GM18861 (cell line): ENCODE data around the gene CNGA1.
A peak's percentile ranks its signal among the peaks of the same experiment; 100 is the strongest.

Experiments used
- ATAC-seq: cut with Tn5 transposase; IDR thresholded peaks from one replicate; pipeline ENCODE4 v1.9.1; 2021; ENCODE audit not compliant: unreplicated experiment

The CNGA1 gene

GRCh38 chr4:48016141-48017107 lies at the start of gene CNGA1, which contains the start of gene NIPAL1:
Gene CNGA1 (minus strand): TSS chr4:48016681. CDS start chr4:47952689, 63,992 bp downstream.
Gene NIPAL1 (plus strand): TSS chr4:48016772. CDS start chr4:48016840, 68 bp downstream.
- ATAC-seq, result peak; percentile 85

DNA sequence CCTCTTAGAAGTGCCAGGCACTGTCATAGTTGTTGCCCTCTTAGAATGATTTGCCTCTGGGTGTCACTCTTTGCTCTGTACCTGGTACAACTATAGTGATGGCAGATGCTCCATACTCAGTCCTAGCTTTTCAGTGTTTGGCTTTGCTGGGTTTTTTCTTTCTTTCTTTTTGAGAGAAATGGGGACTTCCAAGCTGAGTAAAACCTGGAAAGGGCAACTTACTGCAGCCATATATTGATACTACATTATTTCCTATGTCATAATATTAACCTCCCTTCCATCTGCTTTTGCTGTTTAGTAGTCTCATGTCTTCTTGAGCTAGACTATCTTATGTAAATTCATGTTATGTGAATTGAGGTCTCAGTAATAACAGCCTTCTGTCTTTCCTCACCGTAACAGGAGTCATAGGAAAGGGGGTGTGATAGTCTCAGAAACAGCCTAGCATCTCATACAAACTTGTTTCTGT lies 49.1 kb upstream of the CNGA1 start:
- peak; percentile 70 for ATAC-seq

GRCh38 chr4:48064349-48064748 lies 47.9 kb upstream of the CNGA1 start:
- ATAC-seq, result no peak

- ATAC-seq, result no peak
These were observed 42.4 kb upstream of the CNGA1 start for GRCh38 chr4:48058617-48059530.

- no peak for ATAC-seq
These were observed 34.6 kb upstream of the CNGA1 start for GRCh38 chr4:48051078-48051477.

DNA sequence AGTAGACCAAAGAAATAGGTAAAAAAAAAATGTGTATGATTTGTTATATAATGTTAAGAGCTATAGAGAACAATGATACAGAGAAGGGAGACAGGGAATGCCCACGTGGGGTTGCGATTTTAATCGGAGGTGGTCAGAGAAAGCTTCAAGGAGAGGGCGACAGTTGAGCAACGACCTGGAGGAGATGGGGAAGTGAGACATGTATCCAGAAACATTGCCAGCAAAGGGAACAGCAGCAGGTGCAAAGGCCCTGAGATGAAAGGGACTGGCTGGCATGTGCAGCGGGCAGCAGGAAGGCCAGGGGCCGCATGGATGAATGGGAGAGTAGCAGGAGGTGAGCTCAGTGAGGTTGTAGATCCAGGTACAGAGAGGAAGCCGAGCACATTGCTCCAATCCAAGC lies 33.0 kb upstream of the CNGA1 start:
- no peak for ATAC-seq

DNA sequence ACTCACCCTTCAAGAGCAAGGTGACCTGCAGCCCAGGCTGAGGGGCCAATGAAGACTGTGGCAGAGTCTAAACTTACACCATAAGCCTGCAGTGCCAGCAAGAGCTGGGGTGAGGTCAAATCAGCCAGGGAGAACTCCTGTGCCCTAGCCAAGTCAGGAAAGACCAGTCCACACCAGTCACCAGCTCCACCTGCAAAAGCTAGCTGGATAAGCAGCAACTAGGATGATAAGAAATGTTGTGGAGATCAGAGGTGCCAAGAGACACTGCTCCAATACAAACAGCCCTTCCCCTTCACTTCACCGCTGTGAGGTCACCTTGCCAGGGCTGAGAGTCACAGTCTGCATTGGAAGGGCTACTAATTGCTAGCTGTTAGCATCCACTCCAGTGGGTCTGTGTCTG lies 31.4 kb upstream of the CNGA1 start:
- ATAC-seq, result no peak

GRCh38 chr4:48047421-48047844 lies 31.0 kb upstream of the CNGA1 start:
- peak; percentile 99 for ATAC-seq

- no peak for ATAC-seq
These were observed 29.6 kb upstream of the CNGA1 start for GRCh38 chr4:48046059-48046458.

GRCh38 chr4:48044298-48044697 lies 27.8 kb upstream of the CNGA1 start:
- ATAC-seq, result no peak

- ATAC-seq, result no peak
These were observed 27.0 kb upstream of the CNGA1 start for GRCh38 chr4:48043504-48043903.

- ATAC-seq, result no peak
These were observed 26.5 kb upstream of the CNGA1 start for GRCh38 chr4:48042979-48043461.

DNA sequence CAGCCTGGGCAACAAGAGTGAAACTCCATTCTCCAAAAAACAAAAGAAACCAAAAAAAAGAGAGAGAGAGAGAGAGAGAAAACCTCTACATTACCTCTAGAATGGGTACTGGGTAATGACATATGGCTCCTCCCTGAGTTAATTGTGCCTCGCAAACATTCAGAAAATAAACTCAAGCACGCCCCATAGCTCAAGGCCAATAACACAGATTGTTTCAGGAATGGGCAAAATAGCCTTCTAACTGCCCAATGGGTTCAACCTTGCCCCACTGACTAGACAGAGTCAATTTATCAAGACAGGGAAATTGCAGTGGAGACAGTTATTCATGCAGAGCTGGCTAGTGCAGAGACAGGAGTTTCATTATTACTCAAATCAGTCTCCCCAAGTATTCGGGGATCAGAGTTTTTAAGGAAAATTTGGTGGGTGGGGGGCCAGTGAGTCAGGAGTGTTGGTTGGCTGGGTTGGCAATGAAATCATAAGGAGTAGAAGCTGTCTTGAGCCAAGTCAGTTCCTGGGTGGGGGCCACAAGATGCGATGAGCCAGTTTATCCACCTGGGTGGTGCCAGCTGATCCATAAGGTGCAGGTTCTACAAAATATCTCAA lies 25.2 kb upstream of the CNGA1 start:
- ATAC-seq, result no peak

DNA sequence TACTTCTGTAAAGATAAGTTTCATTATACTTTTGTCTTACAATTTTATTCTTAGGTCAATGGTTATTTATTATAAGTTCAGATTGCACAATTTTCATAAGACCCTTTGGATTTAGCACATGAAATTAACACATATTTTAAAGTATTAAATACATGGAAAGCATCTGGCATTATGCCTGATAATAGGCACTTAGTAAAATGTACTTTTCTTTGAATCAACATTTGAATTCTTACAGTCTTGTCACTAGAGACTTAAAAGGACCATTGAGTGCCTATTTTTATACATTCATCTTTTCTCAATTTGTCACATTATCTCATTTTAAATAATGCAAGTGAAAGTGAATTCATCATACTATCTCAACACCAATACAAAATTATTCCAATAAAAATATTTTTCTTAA lies 23.1 kb upstream of the CNGA1 start:
- ATAC-seq, result no peak

DNA sequence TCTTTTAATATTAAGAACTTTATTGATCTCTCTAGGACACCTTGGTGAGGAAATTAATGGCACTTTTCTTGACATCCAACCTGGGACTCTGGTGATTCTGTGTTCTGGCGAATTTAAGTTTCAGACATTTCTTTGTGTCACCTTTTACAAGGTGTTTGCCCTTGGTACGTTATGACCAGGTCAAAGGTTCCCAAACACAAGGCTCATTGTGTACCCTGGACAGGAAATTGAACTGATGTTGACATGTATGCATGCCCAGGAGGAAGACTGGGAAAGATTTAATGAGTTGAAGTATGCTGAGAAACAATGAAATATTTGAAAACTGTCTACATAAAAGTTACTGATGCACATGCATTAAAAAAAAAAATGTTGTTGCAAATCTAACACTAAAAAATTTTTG lies 22.2 kb upstream of the CNGA1 start:
- no peak for ATAC-seq

- ATAC-seq, result no peak
These were observed 20.6 kb upstream of the CNGA1 start for GRCh38 chr4:48037117-48037462.

DNA sequence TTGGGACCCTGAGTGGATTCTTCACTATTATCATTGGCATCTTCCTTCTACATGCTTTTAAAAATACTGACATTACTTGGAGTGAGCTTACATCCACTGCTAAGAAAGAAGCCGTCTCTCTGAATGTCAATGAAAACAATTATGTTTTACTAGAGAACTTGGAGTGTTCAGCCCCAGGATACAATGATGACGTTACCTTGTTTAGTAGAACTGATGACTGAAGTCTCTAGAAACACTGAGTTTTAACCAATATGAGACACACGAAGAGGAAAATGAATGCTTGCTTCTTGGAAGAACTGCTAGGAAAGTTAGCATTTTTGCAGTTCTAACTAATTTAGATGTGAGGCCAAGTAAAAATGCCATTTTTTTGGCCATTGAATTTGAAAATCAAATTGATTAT lies 19.5 kb upstream of the CNGA1 start:
- no peak for ATAC-seq

DNA sequence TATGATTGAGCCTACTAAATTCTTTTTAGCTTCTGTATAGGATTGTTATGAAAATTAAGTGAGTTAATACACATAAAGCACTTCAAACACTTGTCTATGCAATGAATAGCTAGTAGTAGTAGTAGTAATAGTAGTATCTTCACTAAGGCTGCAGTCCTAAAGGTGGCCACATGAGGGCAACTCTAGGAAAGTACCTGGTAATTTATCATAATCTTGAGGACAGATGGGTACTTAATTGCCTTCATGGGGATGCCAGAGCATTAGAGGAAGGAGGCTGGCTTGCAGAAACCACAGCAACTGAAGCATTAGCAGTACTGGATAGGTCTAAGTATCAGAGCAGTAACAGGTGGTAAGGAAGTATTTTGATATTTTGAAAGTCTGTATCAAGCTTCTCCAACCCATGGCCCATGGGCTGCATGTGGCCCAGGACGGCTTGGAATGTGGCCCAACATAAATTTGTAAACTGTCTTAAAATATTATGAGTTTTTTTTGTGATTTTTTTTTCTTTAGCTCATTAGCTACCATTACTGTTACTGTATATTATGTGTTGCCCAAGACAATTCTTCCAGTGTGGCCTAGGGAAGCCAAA lies 17.4 kb upstream of the CNGA1 start:
- peak; percentile 47 for ATAC-seq

- no peak for ATAC-seq
These were observed 16.9 kb upstream of the CNGA1 start for GRCh38 chr4:48033412-48033811.

GRCh38 chr4:48032721-48033120 lies 16.2 kb upstream of the CNGA1 start:
- ATAC-seq, result no peak
